HEK293 (cell line): ENCODE results near the gene PVRIG.
A peak's percentile ranks its signal among the peaks of the same experiment; 100 is the strongest.
"Not testable (repeated sequence)": the region's sequence is repeated elsewhere in the genome, so short reads cannot be mapped to it uniquely, and the experiment has no call there.

Experiments used
- CTCF ChIA-PET: fragments of 350-600 bp; formaldehyde crosslinking; extraction: SDS; loops from one replicate; lab custom pipeline; 2021; ENCODE audit warnings: antibody characterized with exemption; lab: Yijun Ruan, JAX
- POLR2A ChIA-PET: fragments of 300-600 bp; formaldehyde crosslinking; extraction: SDS; loops from one replicate; lab custom pipeline; 2020; ENCODE audit warnings: antibody characterized with exemption, inconsistent platforms; lab: Yijun Ruan, JAX
- H3K27ac ChIP-seq: fragments of 200-500 bp; sonication (Bioruptor generic); 2 replicates; pipeline ENCODE4 v1.5.1; 2014; ENCODE audit warnings: low read depth, low read length, control low read depth, inconsistent platforms; ENCODE audit errors: extremely low read depth
- H3K36me3 ChIP-seq, 2 experiments: fragments of 200-500 bp in 1 of 2; sonication (Bioruptor generic) in 1 of 2; 1 replicate in 1 of 2; 2 replicates in 1 of 2; pipeline ENCODE4 v1.5.1; 2014 to 2017; ENCODE audit warnings: inconsistent platforms in 2 of 2, low read length in 2 of 2; ENCODE audit not compliant: control insufficient read depth in 2 of 2, insufficient read depth in 1 of 2
- H3K4me1 ChIP-seq: fragments of 200-500 bp; sonication (Bioruptor generic); 2 replicates; pipeline ENCODE4 v1.5.1; 2014; ENCODE audit warnings: mild to moderate bottlenecking, low read length, inconsistent platforms; ENCODE audit not compliant: control insufficient read depth, insufficient read depth
- H3K4me3 ChIP-seq: 2 replicates; pipeline ENCODE4 v1.5.1; 2011; ENCODE audit warnings: low read depth, mild to moderate bottlenecking, control low read depth, low read length, moderate library complexity
- H3K9me3 ChIP-seq: fragments of 200-500 bp; sonication (Bioruptor generic); 2 replicates; pipeline ENCODE4 v1.5.1; 2014; ENCODE audit warnings: low read depth, low read length, inconsistent platforms; ENCODE audit not compliant: control insufficient read depth, insufficient read depth
- GLI4 ChIP-seq: fragments of 450-650 bp; formaldehyde crosslinking; IDR thresholded peaks from 2 replicates; pipeline ENCODE4 v1.5.1; 2016; ENCODE audit warnings: missing biosample characterization, missing genetic modification characterization
- GLIS1 ChIP-seq: fragments of 450-650 bp; formaldehyde crosslinking; IDR thresholded peaks from 2 replicates; pipeline ENCODE4 v1.5.1; 2016; ENCODE audit warnings: missing biosample characterization, missing genetic modification characterization
- IKZF3 ChIP-seq: fragments of 450-650 bp; IDR thresholded peaks from 2 replicates; pipeline ENCODE4 v1.5.0; 2018; ENCODE audit warnings: missing biosample characterization, mild to moderate bottlenecking, missing genetic modification characterization, moderate library complexity
- KLF10 ChIP-seq: fragments of 450-650 bp; IDR thresholded peaks from 2 replicates; pipeline ENCODE4 v1.5.1; 2018; ENCODE audit warnings: missing biosample characterization, mild to moderate bottlenecking, missing genetic modification characterization
- KLF8 ChIP-seq: fragments of 450-650 bp; formaldehyde crosslinking; IDR thresholded peaks from 2 replicates; pipeline ENCODE4 v1.5.1; 2016; ENCODE audit warnings: missing biosample characterization, missing genetic modification characterization
- PRDM10 ChIP-seq: fragments of 450-650 bp; formaldehyde crosslinking; IDR thresholded peaks from 2 replicates; pipeline ENCODE4 v1.5.1; 2016; ENCODE audit warnings: missing biosample characterization, missing genetic modification characterization
- ZIC2 ChIP-seq: fragments of 450-650 bp; formaldehyde crosslinking; IDR thresholded peaks from 2 replicates; pipeline ENCODE4 v1.5.1; 2016; ENCODE audit warnings: missing biosample characterization, missing genetic modification characterization
- ZNF10 ChIP-seq: fragments of 450-650 bp; formaldehyde crosslinking; IDR thresholded peaks from 2 replicates; pipeline ENCODE4 v1.5.1; 2017; ENCODE audit warnings: missing biosample characterization, missing genetic modification characterization
- ZNF121 ChIP-seq: fragments of 450-650 bp; formaldehyde crosslinking; IDR thresholded peaks from 2 replicates; pipeline ENCODE4 v1.5.1; 2016; ENCODE audit warnings: missing biosample characterization, missing genetic modification characterization
- ZNF37A ChIP-seq: fragments of 450-650 bp; IDR thresholded peaks from 2 replicates; pipeline ENCODE4 v1.5.1; 2018; ENCODE audit warnings: missing biosample characterization, missing genetic modification characterization
- ZNF621 ChIP-seq: fragments of 450-650 bp; formaldehyde crosslinking; IDR thresholded peaks from 2 replicates; pipeline ENCODE4 v1.5.1; 2017; ENCODE audit warnings: missing biosample characterization, missing genetic modification characterization
- ZNF660 ChIP-seq: fragments of 450-650 bp; IDR thresholded peaks from 2 replicates; pipeline ENCODE4 v1.5.1; 2018; ENCODE audit warnings: missing biosample characterization, mild to moderate bottlenecking, missing genetic modification characterization
- ZNF792 ChIP-seq: fragments of 450-650 bp; formaldehyde crosslinking; IDR thresholded peaks from 2 replicates; pipeline ENCODE4 v1.5.1; 2016; ENCODE audit warnings: missing biosample characterization, missing genetic modification characterization

Gene PVRIG

GRCh38 chr7:100264669-100265165 lies 45.0 kb downstream of the PVRIG start (continued):
- TF ChIP-seq KLF8 (tag by site-specific recombination) (peak; percentile 20; the same call in 1 of the 2 replicates), KLF10 (tag by site-specific recombination) (peak; percentile 88)
- TF ChIP-seq, all 188 proteins: peak for 62; not testable (repeated sequence) for 126

- TF ChIP-seq GLIS1 (tag by site-specific recombination), result peak; percentile 24; the same call in 1 of the 2 replicates
- TF ChIP-seq, all 188 proteins: peak for 1; not testable (repeated sequence) for 187
- POLR2A ChIA-PET, H3K27ac ChIP-seq, H3K4me3 ChIP-seq, H3K36me3 ChIP-seq, H3K4me1 ChIP-seq, H3K9me3 ChIP-seq: not testable (repeated sequence)
- CTCF ChIA-PET, result interaction anchor here (0.5 to 0.7 kb wide), 3 partner anchors 78 to 862 kb away, joined by 3 to 4 read pairs (median 3); no protein-coding TSS in a partner anchor
These were observed 46.1 kb downstream of the PVRIG start for GRCh38 chr7:100265851-100266250.

- Histone ChIP-seq H3K36me3 (no peaks in the 10 kb centered on the region), H3K9me3 (no peaks in the 10 kb centered on the region), H3K4me1 (peaks cover 3% of the 10 kb centered on the region; the same call in 1 of the 2 replicates), H3K27ac (0 out of 2 replicates have a peak overlapping the region, but pooled peaks have one; percentile 7), H3K4me3 (no peak overlapping the region)
- ChIA-PET CTCF (interaction anchor here (0.6 kb wide), 1 partner anchor 859 kb away, joined by 3 read pairs; no protein-coding TSS in a partner anchor), POLR2A (interaction anchor here (1.0 kb wide), 1 partner anchor 8 kb away, joined by 4 read pairs; no protein-coding TSS in a partner anchor)
- TF ChIP-seq ZNF37A (tag by site-specific recombination) (no peak), IKZF3 (tag by site-specific recombination) (0 out of 2 replicates have a peak, but pooled peaks have one; percentile 41), PRDM10 (tag by site-specific recombination) (peak; percentile 42), ZNF660 (tag by site-specific recombination) (no peak), ZIC2 (tag by site-specific recombination) (peak; percentile 5; the same call in 1 of the 2 replicates)
These were observed 47.0 kb downstream of the PVRIG start for GRCh38 chr7:100266576-100267354.

- no peaks in the 10 kb centered on the region for H3K36me3 ChIP-seq
- H3K4me3 ChIP-seq, result no peak overlapping the region
- no peaks in the 10 kb centered on the region for H3K9me3 ChIP-seq
- no peak overlapping the region for H3K27ac ChIP-seq
- TF ChIP-seq ZNF792 (no peak), ZNF10 (tag by site-specific recombination) (no peak), ZNF621 (no peak)
- POLR2A ChIA-PET, result interaction anchor here (0.6 kb wide), 1 partner anchor 106 kb away, joined by 3 read pairs; no protein-coding TSS in a partner anchor
- CTCF ChIA-PET, result no interaction called here
- peaks cover 3% of the 10 kb centered on the region; the same call in 1 of the 2 replicates for H3K4me1 ChIP-seq
These were observed 47.9 kb downstream of the PVRIG start for GRCh38 chr7:100267648-100268047.

- POLR2A ChIA-PET, result interaction anchor here (0.6 to 0.8 kb wide), 2 partner anchors 120 to 148 kb away, joined by 3 read pairs; partner anchors contain the start of gene LAMTOR4
- H3K4me3 ChIP-seq, CTCF ChIA-PET, H3K27ac ChIP-seq, H3K9me3 ChIP-seq, H3K4me1 ChIP-seq, H3K36me3 ChIP-seq: not testable (repeated sequence)
- TF ChIP-seq GLI4 (tag by site-specific recombination), result peak; percentile 97
- peak; percentile 71; the same call in 1 of the 2 replicates for TF ChIP-seq ZNF121
These were observed 49.1 kb downstream of the PVRIG start for GRCh38 chr7:100268882-100269281.
